K562 (cell line): ENCODE results near the gene HDLBP. TPM values are rescaled to one million over a fixed set of nuclear protein-coding genes. Genes with fewer than 3 reads are reported as not detected.

Source experiments
- ATAC-seq: fragments of 200-7000 bp; cut with Tn5 transposase; 3 replicates; pipeline ENCODE4 v1.9.1; 2020; ENCODE audit warnings: moderate library complexity
- BruUV-seq: library from RNA; stranded (reverse); fragments of 400-500 nt; replicated peaks from 2 replicates; lab custom pipeline; 2021; lab: Mats Ljungman, UMichigan
- CTCF ChIA-PET: fragments of 300-600 bp; formaldehyde crosslinking; extraction: SDS; loops from one replicate; lab custom pipeline; 2021; ENCODE audit warnings: low intra/inter-chr PET ratio; lab: Yijun Ruan, JAX
- POLR2A ChIA-PET: fragments of 300-600, 350-650 bp; sonication (Branson Sonifier 250); formaldehyde crosslinking; extraction: SDS; loops from one replicate; lab custom pipeline; 2021; ENCODE audit warnings: antibody characterized with exemption, inconsistent platforms; lab: Yijun Ruan, JAX
- DNase-seq, 4 experiments: peaks; one replicate each; pipeline versions ENCODE4 v3.0.0 to v3.0.0-alpha.2; 2011 to 2018; ENCODE audit warnings: low spot score in 3 of 4, mixed read lengths in 3 of 4; ENCODE audit errors: extremely low read depth in 1 of 4
- FAIRE-seq: peaks from 2 replicates; lab custom pipeline; 2011; peaks lifted over from hg19 to GRCh38; lab: Jason Lieb, UNC
- H2AFZ ChIP-seq: 2 replicates; pipeline ENCODE4 v1.6.0; 2011; ENCODE audit warnings: low read depth, low read length, control low read depth, inconsistent platforms
- H3K27ac ChIP-seq: fragments of 200-600 bp; 3 replicates; pipeline ENCODE4 v1.8.0; 2011; ENCODE audit warnings: low read depth, mild to moderate bottlenecking, control low read depth, inconsistent platforms, low read length, moderate library complexity, mixed read lengths; ENCODE audit errors: extremely low read depth
- H3K27me3 ChIP-seq, 2 experiments: fragments of 300-600 bp in 1 of 2; 2 replicates in 1 of 2; 3 replicates in 1 of 2; pipeline versions ENCODE4 v1.6.0 to v1.8.0; 2011; ENCODE audit warnings: inconsistent platforms in 2 of 2, low read length in 2 of 2, mild to moderate bottlenecking in 1 of 2, mixed read lengths in 1 of 2, moderate library complexity in 1 of 2; ENCODE audit not compliant: control insufficient read depth in 2 of 2, insufficient read depth in 2 of 2
- H3K36me3 ChIP-seq: fragments of 300-600 bp; 3 replicates; pipeline ENCODE4 v1.8.0; 2011; ENCODE audit warnings: mild to moderate bottlenecking, low read length, inconsistent platforms; ENCODE audit not compliant: control insufficient read depth, insufficient read depth
- H3K4me1 ChIP-seq, 2 experiments: fragments of 200-600 bp in 1 of 2; replicated peaks in 1 of 2; 2 replicates in 1 of 2; 3 replicates in 1 of 2; pipeline versions ENCODE4 v1.5.1 to v1.8.0; 2011; ENCODE audit warnings: inconsistent platforms in 2 of 2, low read length in 2 of 2, mild to moderate bottlenecking in 1 of 2, mixed read lengths in 1 of 2, moderate library complexity in 1 of 2; ENCODE audit not compliant: control insufficient read depth in 2 of 2, insufficient read depth in 2 of 2
- H3K4me2 ChIP-seq: 2 replicates; pipeline ENCODE4 v1.6.1; 2011; ENCODE audit warnings: low read length, control low read depth, inconsistent platforms, mixed read lengths; ENCODE audit not compliant: insufficient read depth
- H3K4me3 ChIP-seq: fragments of 200-600 bp; sonication (generic), shearing (Covaris generic); 2 replicates; pipeline ENCODE4 v1.5.1; 2016; ENCODE audit warnings: control low read depth, inconsistent platforms
- H3K79me2 ChIP-seq: fragments of 200-600 bp; 3 replicates; pipeline ENCODE4 v1.8.0; 2011; ENCODE audit warnings: low read length, inconsistent platforms; ENCODE audit not compliant: control insufficient read depth, insufficient read depth
- H3K9ac ChIP-seq, 2 experiments: 2 replicates each; pipeline versions ENCODE4 v1.6.0 to v1.6.1; 2011; ENCODE audit warnings: low read depth in 2 of 2, low read length in 2 of 2, control low read depth in 1 of 2, inconsistent platforms in 1 of 2, mild to moderate bottlenecking in 1 of 2, mixed read lengths in 1 of 2; ENCODE audit not compliant: insufficient read depth in 1 of 2
- H3K9me1 ChIP-seq: one replicate; pipeline ENCODE4 v1.6.0; 2011; ENCODE audit warnings: inconsistent platforms, mild to moderate bottlenecking, low read length, moderate library complexity; ENCODE audit not compliant: control insufficient read depth, insufficient read depth
- H3K9me3 ChIP-seq: replicated peaks from 2 replicates; pipeline ENCODE4 v1.5.1; 2011; ENCODE audit warnings: low read depth, low read length, inconsistent platforms; ENCODE audit not compliant: control insufficient read depth, insufficient read depth
- H4K20me1 ChIP-seq: replicated peaks from 2 replicates; pipeline ENCODE4 v1.6.1; 2011; ENCODE audit warnings: low read length, inconsistent platforms, mixed read lengths; ENCODE audit not compliant: control insufficient read depth, insufficient read depth
- C11orf30 ChIP-seq: fragments of 450-650 bp; IDR thresholded peaks from 2 replicates; pipeline ENCODE4 v1.6.1; 2016; ENCODE audit warnings: low read depth, mild to moderate bottlenecking
- FOSL1 ChIP-seq: fragments of 200-800 bp; sonication (Bioruptor generic); conservative IDR thresholded peaks from 2 replicates; pipeline ENCODE4 v1.6.1; 2016; ENCODE audit warnings: missing genetic modification characterization, missing compliant biosample characterization
- GABPB1 ChIP-seq: sonication (generic); formaldehyde crosslinking; IDR thresholded peaks from 2 replicates; pipeline ENCODE4 v1.8.0; 2022; ENCODE audit warnings: mild to moderate bottlenecking, missing genetic modification reagents
- GATAD2A ChIP-seq: fragments of 450-650 bp; IDR thresholded peaks from 2 replicates; pipeline ENCODE4 v1.6.1; 2017
- L3MBTL2 ChIP-seq: fragments of 450-650 bp; IDR thresholded peaks from 2 replicates; pipeline ENCODE4 v1.6.1; 2016; ENCODE audit warnings: mild to moderate bottlenecking, moderate library complexity
- NCOA6 ChIP-seq: fragments of 450-650 bp; IDR thresholded peaks from 2 replicates; pipeline ENCODE4 v1.6.1; 2017; ENCODE audit warnings: mild to moderate bottlenecking
- RUNX1 ChIP-seq: sonication (generic); IDR thresholded peaks from 2 replicates; pipeline ENCODE4 v1.6.1; 2016; ENCODE audit warnings: antibody characterized with exemption, low read depth
- XRCC3 ChIP-seq: fragments of 450-650 bp; IDR thresholded peaks from 2 replicates; pipeline ENCODE4 v1.6.1; 2017; ENCODE audit warnings: mild to moderate bottlenecking, moderate library complexity
- WGBS: fragments of 100-300 bp; shearing (Covaris generic); methylation state at CpG from one replicate; pipeline ENCODE4 v1.1.6; 2016; ENCODE audit warnings: low coverage, mixed read lengths; ENCODE audit not compliant: insufficient coverage; ENCODE audit errors: missing lambda C conversion rate; 5-methylcytosine and 5-hydroxymethylcytosine counted together
- in situ Hi-C: fragments of 300-500 bp; cut with MboI; formaldehyde crosslinking; loops from 4 replicates; pipeline ENCODE4 v1.15.0; 2018; ENCODE audit warnings: inconsistent platforms, mixed read lengths
- intact Hi-C: fragments of 100-400 bp; cut with micrococcal nuclease; formaldehyde crosslinking; loops from 2 replicates; pipeline ENCODE4 v1.14.2; 2022
- polyA plus RNA-seq, 8 experiments: library from polyadenylated mRNA; depleted of rRNA in 4 of 8; stranded (reverse) in 5 of 8; unstranded in 3 of 8; fragments of >200 nt; fragmentation: Nextera tagmentation in 2 of 8; fragmentation: Illumina TruSeq in 1 of 8; extraction: Ambion mirVana in 2 of 8; extraction: Trizol in 1 of 8; gene quantifications; 2 replicates each; pipeline versions ENCODE4 v1.2.1 to v1.2.3, GENCODE V29; 2011 to 2014; ENCODE audit warnings: inconsistent platforms in 1 of 8, missing spikeins in 1 of 8
- total RNA-seq, 7 experiments: library from RNA; depleted of rRNA in 6 of 7; stranded (reverse); fragments of >200 nt in 6 of 7; fragmentation: Illumina TruSeq in 2 of 7; extraction: Trizol in 2 of 7; gene quantifications; 2 replicates each; pipeline versions ENCODE4 v1.2.1 to v1.2.3, GENCODE V29; 2011 to 2021; ENCODE audit warnings: low replicate concordance in 1 of 7
- TF ChIP-seq, protein P1 (sequence below): fragments of 450-650 bp; IDR thresholded peaks from 2 replicates; pipeline ENCODE4 v1.6.1; 2016; ENCODE audit warnings: missing biosample characterization, missing genetic modification characterization
- TF ChIP-seq, protein P2 (sequence below), 2 experiments: fragments of 150-350 bp in 1 of 2; IDR thresholded peaks; 2 replicates each; pipeline ENCODE4 v1.6.1; 2012 to 2016; ENCODE audit warnings: low read depth in 2 of 2, low read length in 2 of 2, mild to moderate bottlenecking in 1 of 2, moderate library complexity in 1 of 2

Gene HDLBP
- total and polyA plus RNA-seq, 9 of the 15 experiments (the other 6 are each of a cell fraction or from before 2014, with no cell fraction given) = 24.4 to 378 (median 146) TPM

DNA sequence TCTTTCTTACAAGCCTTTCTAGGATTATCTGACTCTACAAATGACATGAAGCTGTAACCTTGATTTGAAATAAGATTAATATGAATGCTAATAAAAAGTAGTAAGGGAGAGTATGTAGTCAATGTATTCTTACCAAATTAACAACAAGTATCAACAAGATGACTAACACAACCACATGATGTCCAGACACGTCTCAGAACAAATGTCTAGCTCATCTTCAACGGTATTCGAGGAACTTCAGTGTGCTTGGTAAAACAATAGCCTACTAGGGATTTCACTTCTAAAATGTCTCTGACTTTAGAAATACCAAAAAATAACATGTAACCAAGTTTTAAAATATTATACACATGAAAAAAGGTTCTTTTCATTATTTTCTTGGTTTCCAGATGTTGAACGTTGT lies 3.4 kb downstream of the HDLBP start:
- intact Hi-C loops = no loop called here
- Histone ChIP-seq H3K9me1 (no peaks in the 10 kb centered on the region), H3K27me3 (no peaks in the 10 kb centered on the region), H3K79me2 (peaks cover 95% of the 10 kb centered on the region), H2AFZ (no peak overlapping the region), H3K4me1 (peaks cover 23 to 31% of the 10 kb centered on the region in 2 experiments; a peak in 4 of 5 replicates), H3K9ac (peak overlapping the region in 1 of 2 experiments; percentile 22; a peak in 1 of 4 replicates), H4K20me1 (peaks cover 20% of the 10 kb centered on the region), H3K9me3 (no peaks in the 10 kb centered on the region), H3K4me2 (peak overlapping the region; percentile 24; the same call in 1 of the 2 replicates)
- CTCF ChIA-PET = no interaction called here
- POLR2A ChIA-PET = interaction anchor here (0.6 kb wide), 1 partner anchor 19 kb away, joined by 3 read pairs; no protein-coding TSS in a partner anchor
- no TSS peak for BruUV-seq
- 21% methylated on average over 4 of the region's 4 CpGs for WGBS
- no peak for DNase-seq
- TF ChIP-seq XRCC3 = no peak
- TF ChIP-seq FOSL1 (tag) = peak; percentile 40
- TF ChIP-seq L3MBTL2 = 0 out of 2 replicates have a peak, but pooled peaks have one; percentile 15
- TF ChIP-seq, protein P1, sequence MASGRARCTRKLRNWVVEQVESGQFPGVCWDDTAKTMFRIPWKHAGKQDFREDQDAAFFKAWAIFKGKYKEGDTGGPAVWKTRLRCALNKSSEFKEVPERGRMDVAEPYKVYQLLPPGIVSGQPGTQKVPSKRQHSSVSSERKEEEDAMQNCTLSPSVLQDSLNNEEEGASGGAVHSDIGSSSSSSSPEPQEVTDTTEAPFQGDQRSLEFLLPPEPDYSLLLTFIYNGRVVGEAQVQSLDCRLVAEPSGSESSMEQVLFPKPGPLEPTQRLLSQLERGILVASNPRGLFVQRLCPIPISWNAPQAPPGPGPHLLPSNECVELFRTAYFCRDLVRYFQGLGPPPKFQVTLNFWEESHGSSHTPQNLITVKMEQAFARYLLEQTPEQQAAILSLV (tag) = no peak
- no peak for TF ChIP-seq RUNX1
- TF ChIP-seq GABPB1 (CRISPR knock-in tag) = no peak
- no peak for TF ChIP-seq C11orf30
- no peak for TF ChIP-seq NCOA6
- TF ChIP-seq GATAD2A = no peak
- TF ChIP-seq, protein P2, sequence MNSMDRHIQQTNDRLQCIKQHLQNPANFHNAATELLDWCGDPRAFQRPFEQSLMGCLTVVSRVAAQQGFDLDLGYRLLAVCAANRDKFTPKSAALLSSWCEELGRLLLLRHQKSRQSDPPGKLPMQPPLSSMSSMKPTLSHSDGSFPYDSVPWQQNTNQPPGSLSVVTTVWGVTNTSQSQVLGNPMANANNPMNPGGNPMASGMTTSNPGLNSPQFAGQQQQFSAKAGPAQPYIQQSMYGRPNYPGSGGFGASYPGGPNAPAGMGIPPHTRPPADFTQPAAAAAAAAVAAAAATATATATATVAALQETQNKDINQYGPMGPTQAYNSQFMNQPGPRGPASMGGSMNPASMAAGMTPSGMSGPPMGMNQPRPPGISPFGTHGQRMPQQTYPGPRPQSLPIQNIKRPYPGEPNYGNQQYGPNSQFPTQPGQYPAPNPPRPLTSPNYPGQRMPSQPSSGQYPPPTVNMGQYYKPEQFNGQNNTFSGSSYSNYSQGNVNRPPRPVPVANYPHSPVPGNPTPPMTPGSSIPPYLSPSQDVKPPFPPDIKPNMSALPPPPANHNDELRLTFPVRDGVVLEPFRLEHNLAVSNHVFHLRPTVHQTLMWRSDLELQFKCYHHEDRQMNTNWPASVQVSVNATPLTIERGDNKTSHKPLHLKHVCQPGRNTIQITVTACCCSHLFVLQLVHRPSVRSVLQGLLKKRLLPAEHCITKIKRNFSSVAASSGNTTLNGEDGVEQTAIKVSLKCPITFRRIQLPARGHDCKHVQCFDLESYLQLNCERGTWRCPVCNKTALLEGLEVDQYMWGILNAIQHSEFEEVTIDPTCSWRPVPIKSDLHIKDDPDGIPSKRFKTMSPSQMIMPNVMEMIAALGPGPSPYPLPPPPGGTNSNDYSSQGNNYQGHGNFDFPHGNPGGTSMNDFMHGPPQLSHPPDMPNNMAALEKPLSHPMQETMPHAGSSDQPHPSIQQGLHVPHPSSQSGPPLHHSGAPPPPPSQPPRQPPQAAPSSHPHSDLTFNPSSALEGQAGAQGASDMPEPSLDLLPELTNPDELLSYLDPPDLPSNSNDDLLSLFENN (IDR thresholded peaks at IDR 0.05; ENCODE audit: low read depth in 2 of 2, low read length in 2 of 2) = no peak
- TF ChIP-seq, all 486 proteins: peak for 2
- Histone ChIP-seq H3K36me3 (peaks cover 35% of the 10 kb centered on the region), H3K27ac (peak overlapping the region; percentile 35; the same call in 1 of the 3 replicates), H3K4me3 (no peak overlapping the region)
- in situ Hi-C loops = no loop called here
- ATAC-seq (no peak), FAIRE-seq (peak; percentile 42)
